Measurements from ENCODE around the gene PLXNA1.

- no peak for TF ChIP-seq CTCF (conservative IDR thresholded peaks at IDR 0.05; ENCODE audit: low read depth in 2 of 2)
- no peak for TF ChIP-seq EZH2phosphoT487 (IDR thresholded peaks at IDR 0.05; ENCODE audit: unreplicated experiment)
- no peak for TF ChIP-seq POLR2AphosphoS5 (IDR thresholded peaks at IDR 0.05; ENCODE audit: low read depth)
- no peak for TF ChIP-seq EZH2 (IDR thresholded peaks at IDR 0.05; ENCODE audit: low read depth, unreplicated experiment)
- no peak for TF ChIP-seq REST (IDR thresholded peaks at IDR 0.05; ENCODE audit: unreplicated experiment)
- TF ChIP-seq NANOG (IDR thresholded peaks at IDR 0.05; ENCODE audit: borderline replicate concordance) = no peak
- TF ChIP-seq JUNB (IDR thresholded peaks at IDR 0.05; ENCODE audit: unreplicated experiment) = no peak
- TF ChIP-seq ZNF462 (CRISPR knock-in tag; IDR thresholded peaks at IDR 0.05) = no peak
- no peak for TF ChIP-seq CREB1 (CRISPR knock-in tag; IDR thresholded peaks at IDR 0.05; ENCODE audit: low read depth)
- TF ChIP-seq ZNF331 (CRISPR knock-in tag; IDR thresholded peaks at IDR 0.05; ENCODE audit: low read depth) = no peak
- TF ChIP-seq ZNF114 (CRISPR knock-in tag; IDR thresholded peaks at IDR 0.05) = no peak
Measured at GRCh38 chr3:126990890-126991289, 8.0 kb downstream of the PLXNA1 start.

Measured in GM23338 (cell line).